ENCODE data around the gene TASOR2.

Gene TASOR2, protein sequence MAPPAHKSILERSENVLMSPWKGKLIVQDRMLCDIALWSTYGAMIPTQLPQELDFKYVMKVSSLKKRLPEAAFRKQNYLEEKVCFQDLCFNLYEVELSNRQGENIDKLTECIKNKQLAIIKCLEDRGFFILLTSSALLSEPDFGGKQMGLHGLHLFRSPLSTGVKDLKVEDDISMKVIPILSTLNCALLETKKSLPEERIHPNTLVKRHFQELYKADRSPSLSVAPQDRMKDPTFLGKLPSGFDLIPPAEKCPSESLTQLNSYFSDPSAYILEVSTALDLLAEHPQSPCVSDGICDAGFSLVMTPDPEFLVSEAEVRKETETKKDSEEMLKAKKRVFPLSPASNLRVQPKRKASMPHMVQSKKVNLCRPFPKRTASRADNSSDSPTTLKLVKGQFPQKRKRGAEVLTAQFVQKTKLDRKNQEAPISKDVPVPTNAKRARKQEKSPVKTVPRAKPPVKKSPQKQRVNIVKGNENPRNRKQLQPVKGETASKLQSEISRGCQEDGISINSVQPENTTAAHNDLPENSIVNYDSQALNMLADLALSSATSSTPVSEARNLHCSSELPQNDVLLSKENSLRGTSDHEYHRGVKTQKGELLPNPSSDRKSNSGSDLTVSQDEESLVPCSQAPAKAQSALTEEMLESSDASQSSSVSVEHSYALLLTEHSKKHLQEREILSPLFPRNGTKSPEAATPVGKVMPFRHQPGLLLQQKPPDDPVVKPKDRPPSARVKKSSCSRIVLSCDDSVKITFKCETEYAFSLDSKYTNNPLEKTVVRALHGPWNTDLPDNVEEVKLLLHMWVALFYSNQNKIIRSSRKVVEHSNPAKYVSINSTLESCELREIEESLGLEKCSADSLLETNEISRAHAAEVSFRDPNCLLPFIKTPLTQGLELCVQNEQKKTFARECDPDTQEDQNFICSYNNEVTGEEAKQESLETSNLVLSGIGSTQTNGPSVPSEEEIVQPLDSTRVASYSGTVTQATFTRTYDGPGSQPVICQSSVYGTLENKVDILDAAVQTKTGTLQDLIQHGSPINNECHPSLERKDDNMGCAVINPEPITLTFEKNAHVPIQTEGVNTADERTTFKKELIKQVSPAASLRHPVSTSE (N-terminal part only)

DNA sequence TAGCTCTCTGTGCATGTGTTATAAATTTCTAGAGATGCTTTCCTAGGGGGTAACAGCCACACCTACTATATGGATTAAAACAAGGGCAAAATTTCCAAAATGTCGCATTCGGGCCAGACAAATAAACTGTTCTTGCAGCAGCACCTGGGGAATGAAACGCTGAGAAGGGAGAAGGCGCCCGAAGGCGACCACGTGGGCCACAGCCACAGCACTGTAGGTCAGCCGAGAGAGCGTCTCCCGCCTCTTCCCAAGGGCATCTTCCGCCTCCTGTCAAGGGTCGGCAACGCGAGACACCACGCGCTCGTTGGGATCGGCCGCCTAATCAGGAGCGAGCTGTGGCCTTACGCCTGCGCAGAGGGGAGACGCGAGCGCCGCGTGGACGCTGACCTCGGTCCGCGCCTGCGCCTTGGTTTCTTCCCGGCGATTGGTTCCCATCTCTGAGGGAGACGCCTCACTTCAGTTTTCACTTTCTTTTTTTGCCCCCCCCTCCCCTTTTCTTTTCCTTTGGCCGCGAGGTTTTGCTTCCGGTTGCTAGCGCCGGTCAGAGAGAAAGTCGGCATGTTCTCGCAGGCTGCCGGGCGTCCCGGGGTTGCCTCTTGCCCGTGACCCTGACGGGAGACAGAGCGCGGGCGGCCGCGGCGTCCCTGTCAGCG is at the start of gene TASOR2:
Gene TASOR2 (plus strand): TSS at position 521 of the 653 bp plus-strand sequence. CDS start 35,805 bp downstream, outside the sequence.
- DNase-seq: peak; percentile 82

DNA sequence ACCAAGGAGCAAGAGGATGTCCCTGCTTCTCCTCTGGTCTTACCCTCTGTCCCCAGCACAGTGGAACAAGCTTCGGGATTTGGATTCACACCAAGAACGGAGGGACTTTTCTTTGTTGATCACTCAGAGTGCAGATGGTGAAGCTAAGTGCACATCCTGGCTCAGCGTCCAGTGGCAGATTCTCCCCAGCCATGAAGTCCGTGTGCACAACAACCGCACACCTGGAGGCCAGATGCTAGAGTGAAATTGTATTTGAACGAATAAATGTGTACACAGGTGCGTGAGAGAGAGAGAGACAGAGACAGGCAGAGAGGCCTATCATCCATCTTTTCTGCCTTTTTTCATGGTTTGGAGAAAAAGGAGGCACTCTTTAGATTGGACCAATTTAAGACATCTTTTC is 49.7 kb upstream of the TASOR2 start:
- DNase-seq: no peak

DNA sequence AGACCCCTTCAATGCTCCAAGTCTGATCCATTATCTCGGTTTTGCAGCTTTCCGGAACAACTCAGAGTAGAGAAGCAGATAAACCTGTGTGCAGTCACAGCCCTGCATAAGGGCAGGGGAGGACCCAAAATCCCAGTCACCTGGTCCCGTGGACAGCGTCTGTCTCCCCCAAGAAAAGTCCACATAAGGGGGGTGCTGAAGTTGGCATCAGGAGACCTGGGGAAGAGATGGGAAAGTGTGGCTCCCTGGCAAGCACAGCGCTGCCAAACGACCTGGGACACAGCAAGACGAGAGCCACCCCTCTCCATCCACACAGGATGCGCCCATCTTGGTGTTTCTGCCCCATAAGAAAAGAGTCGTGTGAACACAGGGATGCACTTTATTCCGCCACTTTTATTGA is 46.1 kb upstream of the TASOR2 start:
- no peak for DNase-seq

DNA sequence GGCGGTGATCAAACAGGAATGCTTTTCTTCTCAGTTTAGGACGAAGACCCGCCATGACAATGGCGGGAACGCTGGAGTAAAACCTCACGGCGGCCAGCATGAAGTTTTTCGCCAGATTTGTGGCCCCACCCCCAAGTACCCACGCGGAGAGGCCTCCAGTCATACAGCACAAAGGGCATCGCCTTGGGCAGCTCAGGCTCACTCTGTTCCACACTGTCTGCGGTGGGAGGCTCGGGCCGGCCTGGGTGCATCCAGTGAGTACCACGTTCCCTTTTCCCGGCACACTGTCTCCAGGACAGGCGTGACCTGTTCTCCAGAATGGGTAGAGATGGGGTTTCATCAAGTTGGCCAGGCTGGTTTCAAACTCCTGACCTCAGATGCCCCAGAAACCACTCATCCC is 45.6 kb upstream of the TASOR2 start:
- DNase-seq: no peak

DNA sequence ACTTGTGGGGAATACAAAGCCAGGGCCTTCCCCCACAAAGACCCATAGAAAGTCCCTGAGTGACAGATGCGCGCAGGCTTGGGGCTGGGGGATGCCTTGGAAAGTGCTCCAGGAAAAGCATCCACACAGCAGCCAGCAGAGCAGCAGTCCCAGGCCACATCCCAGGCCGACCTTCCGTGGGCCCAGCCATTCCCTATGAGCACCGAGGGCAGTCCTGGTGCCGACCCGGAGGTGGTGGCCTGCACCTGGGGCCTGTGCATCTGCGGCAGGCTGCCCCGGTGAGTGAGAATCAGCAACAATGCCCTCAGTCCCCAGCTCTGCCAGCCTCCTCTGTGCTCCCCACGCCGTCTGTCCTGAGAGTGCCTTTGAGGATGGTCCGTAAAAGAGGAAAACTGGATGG is 44.6 kb upstream of the TASOR2 start:
- DNase-seq: no peak

DNA sequence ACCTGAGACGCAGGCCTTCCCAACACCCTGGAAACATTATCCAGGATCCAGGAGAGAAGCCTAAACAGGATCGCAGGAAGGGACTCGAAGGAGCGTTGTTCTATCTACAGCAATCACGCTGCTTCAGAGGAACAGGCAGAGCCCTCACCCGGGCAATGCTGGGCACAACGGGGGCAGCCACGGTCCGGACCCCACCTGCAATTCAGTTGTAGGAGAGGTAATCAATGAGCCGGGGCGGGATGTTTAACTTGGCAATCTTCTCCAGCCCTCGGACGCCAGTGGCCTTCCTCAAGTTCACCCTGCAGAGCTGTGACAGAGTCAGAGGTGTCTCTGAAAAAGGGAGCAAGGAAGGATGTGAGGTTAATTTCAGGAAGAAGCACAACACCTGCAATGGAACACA is 44.1 kb upstream of the TASOR2 start:
- DNase-seq: no peak

DNA sequence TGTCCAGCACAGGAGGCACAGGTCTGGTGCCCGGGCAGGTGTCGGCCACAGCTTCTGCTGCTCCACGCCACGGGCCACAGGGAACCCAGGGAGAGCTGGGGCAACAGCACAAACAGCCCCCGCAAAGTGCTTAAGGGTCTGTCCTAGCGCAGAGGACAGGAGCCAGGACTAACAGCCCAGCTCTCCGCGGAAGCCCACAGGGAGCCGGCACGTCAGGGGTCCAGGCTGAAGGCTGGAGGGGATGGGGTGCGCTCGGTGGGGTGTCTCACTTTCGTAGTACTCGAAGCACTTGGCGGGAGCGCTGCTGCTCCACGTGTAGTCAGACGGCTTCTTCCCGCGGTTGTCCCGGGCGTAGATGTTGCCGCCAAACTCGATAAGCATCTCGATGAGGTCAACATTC is 43.1 kb upstream of the TASOR2 start:
- no peak for DNase-seq

DNA sequence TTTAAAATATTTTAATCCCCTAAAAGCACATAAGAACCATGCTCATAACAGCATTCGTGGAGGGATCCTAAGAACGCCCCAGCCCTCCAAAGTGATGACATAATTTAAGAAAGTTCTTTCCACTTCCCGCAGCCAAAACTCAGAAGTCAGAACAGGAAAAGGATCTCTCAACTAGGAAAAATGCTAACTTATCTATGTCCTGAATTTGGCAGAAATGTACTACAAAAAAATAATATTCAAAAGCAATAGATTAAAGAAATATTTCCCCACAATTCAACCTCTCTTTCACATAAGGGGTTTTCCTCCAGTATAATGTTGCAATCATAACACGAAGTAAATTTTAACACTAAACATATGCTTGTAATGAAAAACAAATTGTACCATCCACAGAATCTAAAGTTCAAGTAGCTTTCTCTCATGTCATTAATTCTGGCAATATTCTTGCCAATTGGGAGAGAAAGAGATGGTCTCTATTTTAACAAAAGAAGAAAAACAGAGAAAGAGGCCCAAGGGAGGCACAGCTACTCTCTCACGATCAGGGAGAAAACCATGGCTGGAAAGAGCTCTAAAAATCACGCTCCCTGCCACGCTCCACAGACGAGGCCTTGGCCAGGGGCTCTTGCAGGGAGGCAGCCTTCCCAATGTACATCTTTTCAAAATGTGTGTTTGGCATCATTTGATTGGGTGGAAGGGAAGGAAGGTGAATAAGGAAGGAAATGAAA is 41.1 kb upstream of the TASOR2 start:
- no peak for DNase-seq

DNA sequence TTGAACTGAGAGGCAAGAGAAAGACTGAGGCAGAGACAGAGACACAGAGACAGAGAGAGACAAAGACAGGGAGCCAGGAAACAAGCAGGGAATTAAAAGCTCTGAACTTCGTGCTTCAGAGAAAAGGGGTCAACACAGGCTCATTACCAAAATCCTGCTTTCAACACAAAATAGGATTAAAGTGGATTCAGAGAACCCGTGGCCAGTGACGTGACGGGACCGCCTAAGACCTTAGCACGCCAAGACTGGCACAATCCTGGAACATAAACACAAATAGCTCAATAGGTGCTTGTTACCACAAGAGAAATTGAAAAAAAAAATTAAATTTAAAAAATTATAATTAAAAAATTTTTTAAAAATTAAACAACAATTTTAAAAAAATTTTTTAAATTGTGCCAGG is 39.7 kb upstream of the TASOR2 start:
- no peak for DNase-seq

DNA sequence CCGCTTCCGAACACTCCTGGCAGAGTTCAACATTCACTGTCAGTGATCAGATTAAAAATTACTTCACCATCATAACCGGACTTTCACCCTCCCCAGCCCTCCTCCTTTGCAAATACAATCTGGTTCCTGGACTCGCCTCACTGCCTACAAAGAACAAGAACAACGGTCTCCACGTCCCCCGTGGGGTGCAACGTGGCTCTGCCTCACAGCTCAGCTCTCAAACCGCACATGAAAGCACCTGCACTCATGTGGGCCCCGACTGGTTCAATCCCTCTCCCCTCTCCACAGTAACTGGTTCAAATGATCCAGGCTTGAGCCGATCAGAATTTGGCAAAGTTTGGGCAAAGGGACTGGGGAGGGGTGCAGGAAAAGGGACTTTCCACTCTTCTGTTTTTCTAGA is 39.3 kb upstream of the TASOR2 start:
- DNase-seq: no peak

DNA sequence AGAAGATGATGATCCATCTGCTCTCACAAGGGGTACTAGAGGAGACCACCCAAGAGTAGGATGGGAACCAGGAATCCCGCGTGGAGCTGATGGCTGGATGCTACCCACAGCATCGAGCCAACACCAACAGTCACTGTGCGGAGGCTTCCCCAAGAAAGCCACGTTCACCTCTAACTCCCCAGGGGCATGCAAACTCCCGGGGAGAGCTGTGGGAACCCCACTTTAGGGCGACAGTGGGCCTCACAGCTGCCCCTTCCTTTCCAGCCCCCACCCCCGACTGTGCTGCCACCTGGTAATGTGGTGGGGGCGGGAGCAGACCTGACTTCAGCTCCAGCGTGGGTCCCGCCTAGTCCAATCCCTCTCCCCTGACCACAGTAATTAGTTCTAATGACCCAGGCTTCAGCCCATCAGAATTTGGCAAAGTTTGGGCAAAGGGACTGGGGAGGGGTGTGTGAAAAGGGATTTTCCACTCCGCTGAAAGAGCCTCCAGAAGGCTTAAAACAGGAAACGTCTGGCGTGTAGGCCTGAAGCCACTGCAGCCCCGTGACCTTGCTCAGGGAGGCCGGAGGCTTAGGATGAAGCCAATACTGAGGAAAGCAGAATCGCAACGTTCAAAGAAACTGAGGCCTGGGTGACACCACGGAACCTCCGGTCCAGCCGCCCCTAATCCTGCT is 38.6 kb upstream of the TASOR2 start:
- no peak for DNase-seq

DNA sequence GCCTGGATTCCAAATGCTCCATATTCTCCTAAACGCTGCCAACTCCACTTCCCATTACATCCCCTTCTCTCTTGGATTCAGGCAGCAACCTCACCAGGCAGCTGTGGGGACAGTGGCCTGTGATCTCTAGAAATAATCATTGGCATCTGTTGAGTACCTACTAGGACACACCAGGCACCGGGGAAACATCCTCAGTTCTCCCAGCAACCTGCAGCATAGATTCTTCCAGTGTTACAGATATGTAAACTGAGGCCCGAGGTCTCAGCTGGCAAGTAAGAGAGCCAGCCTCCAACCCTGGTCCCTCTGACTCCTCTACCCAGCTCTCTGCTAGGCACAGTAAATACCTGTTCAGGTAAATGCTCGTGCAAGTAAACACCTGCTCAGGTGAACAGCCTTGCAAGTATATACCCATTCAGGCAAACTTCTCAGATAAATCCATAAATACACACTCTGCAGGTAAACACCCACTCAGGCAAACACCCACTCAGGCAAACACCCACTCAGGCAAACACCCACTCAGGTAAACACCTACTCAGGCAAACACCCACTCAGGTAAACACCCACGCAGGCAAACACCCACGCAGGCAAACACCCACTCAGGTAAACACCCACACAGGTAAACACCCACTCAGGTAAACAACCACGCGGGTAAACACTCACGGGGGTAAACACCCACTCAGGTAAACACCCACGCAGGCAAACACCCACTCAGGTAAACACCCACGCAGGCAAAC is 37.0 kb upstream of the TASOR2 start:
- DNase-seq: no peak

DNA sequence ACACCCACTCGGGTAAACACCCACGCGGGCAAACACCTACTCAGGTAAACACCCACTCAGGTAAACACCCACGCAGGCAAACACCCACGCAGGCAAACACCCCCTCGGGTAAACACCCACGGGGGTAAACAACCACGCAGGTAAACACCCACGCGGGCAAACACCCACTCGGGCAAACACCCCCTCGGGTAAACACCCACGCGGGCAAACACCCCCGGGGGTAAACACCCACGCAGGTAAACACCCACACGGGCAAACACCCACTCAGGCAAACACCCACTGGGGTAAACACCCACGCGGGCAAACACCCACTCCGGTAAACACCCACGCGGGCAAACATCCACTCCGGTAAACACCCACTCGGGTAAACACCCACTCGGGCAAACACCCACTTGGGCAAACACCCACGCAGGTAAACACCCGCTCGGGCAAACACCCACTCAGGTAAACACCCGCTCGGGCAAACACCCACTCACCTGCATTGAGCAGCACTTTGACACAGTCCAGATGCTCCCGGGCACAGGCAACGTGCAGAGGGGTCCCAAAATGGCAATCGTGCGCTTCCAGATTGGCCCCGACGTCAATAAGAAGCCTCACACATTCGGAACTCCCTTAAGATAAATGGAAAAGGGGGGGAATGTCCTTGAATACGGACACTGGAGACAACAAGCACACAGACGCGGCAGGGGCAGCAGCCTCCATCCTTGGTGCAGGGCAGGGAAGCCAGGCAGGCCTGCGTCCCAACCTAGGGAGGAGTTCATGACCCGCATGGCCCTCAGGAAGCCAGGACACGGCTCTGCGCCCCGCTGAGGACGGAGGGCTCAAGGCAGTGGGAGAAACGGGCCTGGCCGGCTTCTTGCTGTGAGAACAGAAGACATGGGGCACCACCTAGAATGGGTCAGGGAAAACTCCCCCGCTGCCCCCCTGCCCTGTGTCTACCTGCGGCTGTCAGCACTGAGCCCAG is 35.9 kb upstream of the TASOR2 start:
- DNase-seq: no peak

DNA sequence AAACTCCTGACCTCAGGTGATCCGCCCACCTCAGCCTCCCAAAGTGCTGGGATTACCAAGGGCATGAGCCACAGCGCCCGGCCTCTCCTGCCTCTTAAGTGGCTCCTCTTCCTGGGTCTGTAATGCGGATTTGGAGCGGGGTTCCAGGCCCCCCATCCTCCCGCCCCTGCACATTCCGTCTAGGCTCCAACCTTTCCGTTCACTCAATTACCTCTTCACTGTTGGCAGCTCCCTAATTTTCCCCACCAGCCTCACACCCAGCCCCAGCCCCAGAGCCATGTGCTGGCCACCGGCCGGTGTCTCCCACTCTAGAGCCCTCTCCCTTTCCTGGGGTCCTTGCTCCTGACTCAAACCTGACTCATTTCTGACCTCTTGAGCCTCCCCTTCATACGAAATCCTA is 34.9 kb upstream of the TASOR2 start:
- no peak for DNase-seq

DNA sequence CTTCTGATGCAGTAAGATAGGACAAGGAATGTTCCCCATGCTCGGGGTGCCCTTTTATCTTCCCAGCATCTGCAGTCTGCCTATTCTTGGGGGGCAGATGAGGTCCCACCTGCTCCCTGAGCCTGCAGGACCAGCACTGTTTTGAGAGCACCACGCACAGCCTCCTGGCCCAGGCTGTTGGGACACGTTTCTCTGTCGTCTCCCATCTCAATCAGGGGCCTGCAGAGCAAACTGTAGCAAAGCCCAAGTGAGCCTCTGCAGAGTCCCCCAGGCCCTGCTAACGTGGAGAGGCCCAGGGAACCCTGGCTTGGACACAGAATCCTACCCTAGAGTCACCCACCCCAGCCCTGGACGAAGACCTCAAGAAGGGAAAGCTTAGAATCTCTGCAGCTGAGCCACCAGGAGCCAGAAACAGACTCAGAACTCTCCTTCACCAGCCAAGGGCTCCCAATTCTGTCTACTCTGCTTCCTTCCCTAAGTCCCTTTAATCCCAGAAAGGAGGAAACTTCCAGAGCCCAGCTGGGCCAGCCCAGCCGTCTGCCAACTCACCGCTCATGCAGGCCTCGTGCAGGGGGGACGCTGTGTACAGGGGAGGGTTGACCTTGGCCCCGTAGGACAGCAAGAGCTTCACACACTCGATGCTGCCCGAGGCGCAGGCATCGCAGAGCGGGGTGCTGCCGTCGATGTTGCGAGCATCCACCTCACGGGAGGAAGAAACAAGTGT is 33.8 kb upstream of the TASOR2 start:
- no peak for DNase-seq

DNA sequence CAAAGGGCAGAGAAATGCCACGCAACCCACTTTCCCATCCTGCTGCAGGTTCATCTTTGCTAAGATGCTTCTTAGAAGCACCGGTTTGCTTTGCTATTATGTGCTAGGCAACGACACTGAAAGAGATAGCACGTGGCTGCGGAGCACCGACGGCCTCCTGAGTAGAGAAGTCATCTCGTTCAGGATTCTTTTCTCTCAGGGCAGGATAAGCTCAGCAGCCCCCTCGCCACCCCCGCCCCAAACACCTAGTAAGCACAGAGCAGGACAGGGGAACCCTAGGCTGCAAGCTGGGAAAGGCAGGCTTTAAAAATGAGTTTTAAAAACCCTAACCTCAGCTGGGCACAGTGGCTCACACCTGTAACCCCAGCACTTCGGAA is 33.3 kb upstream of the TASOR2 start:
- DNase-seq: no peak

DNA sequence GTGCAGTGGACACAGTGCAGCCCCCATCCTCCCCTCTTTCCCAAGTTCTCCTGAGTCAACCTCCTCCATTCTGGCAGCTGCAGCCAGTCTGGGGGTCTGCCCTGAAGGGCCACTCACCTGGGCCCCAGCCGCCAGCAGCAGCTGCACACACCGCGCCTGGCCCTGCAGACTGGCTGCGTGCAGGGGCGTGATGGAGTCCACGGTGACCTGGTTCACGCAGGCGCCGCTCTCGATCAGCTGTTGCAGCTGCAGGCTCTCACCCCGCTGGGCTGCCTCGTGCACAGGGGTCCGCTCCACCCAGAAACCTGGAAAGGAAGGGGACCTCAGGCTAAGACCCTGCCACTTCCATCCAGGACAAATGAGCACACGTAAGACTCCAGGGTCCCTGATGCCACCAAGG is 31.9 kb upstream of the TASOR2 start:
- DNase-seq: no peak

DNA sequence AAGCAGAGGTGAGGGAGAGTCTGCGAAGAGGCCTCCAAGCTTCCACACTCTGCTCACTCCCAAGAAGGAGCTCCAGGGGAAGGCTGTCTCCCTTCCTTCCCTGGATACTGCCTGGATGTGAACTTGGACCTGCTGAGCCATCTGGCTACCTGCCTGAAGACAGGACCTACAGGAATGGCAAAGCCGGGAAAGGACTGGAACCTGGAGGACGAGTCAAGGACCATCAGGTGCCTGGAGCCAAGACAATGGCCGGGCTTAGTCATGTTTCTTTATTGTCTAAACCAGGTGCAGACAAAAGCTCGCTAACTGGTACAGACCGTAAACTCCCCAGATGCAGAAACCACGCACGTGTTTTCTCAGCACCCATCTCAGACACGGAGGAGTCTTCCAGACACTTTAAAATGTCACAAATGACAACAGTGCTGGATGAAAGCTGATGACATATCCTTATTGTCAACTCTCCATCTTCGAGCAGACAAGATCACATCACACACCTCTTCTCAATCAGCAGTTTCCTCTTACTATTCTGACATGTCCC is 30.4 kb upstream of the TASOR2 start:
- DNase-seq: no peak

DNA sequence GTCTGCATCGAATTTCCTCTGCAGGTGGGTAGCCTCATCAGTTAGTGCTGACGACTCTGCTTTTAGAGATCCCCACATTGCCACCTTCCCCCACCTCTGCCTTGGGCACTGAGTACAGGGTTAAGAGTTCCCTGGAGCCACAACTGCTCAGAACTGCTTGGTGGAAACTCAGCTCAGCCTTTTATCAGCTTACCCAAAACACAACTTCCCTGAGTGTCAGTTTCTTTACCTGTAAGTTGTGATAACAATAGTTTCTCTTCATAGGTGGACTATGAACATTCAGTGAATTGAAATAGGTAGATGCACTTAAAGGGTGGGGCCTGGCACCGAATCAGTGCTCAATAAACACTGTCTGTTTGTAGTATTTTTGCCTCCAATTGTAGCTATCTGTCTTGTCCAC is 29.5 kb upstream of the TASOR2 start:
- DNase-seq: no peak
